Activated T-cell treated with anti-CD3 and anti-CD28 coated beads, Interleukin-2, amount 50 U/mL, for 48 hours (primary cell): Measurements from ENCODE around the gene CACNG4.

Source experiments
- DNase-seq, 2 experiments: peaks; one replicate each; pipeline ENCODE4 v3.0.0-alpha.2; 2020

The CACNG4 gene

DNA sequence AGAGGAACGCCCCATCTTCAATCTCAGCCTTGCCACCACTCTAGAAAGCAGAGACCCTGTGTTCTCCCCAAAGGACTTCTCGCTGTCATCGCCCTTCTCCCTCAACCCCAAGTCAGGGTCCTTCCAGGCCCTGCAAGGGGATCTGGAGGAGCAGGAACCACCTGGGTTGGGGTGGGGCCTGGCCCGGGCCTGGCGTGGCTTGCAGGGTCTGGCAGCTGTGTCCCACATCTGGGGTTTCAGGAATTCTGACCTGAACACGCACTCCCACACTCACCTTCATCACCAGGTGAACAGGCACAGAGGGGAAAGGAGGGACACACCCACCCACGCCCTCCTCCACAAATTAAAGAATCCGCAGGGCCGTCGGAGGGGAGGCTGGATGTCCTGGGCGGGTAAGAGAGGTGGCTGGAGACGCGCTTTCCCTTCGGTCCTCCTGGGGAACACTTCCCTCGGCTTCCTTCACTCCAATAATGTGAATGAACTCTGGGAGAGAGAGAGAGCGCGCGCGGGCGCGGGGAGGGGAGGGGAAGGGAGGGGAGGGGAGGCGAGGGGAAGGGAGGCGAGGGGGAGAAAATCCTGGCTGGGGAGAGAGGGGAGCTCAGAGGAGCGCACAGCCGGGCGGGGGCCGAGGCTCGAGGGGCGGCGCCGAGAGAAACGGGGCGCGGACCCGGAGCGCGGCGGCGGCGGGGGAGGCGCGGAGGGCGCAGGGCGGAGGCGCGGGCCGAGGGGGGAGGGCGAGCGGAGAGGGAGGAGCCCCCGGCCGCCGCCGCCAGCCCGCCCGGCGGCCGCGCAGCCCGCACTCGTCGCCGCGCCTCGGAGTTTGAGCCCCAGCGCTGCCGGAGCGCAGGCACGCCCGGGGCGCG lies at the start of gene CACNG4:
Gene CACNG4 (plus strand): TSS at position 799 of the 863 bp plus-strand sequence. CDS start 205 bp downstream, outside the sequence.
- DNase-seq, result no peak

DNA sequence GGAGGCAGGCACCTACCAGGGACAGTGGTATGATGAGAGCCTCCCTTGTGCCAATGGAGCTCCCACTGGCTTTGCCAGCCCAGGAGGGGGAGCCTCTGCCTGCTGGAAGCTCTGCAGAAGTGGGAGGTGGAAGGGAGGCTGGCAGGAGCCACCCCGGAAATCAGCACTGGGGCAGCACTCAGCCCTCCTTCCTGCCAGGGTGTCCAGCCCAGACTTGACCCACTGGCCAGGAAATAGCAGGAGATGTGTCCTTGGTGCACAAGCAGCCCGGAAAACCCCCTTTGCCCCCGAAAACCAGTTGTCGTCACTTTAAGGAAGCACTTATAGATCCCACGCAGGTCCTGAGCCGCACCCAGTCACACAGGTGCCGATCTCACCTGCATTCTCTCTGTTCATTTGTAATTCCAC lies 49.3 kb upstream of the CACNG4 start:
- no peak for DNase-seq

DNA sequence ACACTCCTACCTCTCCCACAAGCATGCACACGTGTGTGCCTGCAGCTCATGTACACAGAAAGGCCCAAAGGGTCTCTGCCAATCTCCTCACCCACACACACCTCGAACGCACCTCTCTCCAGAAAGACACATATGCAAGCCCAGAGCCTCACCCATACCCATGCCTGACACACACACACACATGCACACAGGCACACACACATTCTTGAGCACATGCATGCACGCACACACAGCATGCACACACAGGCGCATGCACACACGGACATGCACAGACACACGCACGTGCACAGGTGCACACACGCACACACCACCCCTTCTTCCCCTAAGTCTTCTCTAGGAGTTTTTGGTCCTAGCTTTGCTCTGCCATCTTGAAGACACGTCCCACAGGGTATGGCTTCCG lies 48.7 kb upstream of the CACNG4 start:
- no peak for DNase-seq

DNA sequence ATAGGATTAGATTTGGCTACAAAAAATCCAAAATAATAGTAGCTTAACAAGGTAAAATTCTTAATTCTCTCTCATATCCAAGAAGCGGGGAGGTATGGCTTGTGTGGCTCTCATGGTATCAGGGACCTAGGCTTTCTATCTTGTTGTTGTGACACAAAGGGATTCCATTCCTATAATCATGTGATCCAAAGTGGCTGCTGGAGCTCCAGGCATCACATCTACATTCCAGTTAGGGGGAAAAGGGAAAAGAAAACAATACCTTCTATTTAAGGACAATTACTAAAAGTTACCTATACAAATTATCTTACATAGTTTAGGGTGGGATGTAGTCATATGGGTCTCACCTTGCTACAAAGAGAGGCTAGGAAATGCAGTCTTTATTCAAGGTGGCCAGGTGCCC lies 47.6 kb upstream of the CACNG4 start:
- DNase-seq, result no peak

DNA sequence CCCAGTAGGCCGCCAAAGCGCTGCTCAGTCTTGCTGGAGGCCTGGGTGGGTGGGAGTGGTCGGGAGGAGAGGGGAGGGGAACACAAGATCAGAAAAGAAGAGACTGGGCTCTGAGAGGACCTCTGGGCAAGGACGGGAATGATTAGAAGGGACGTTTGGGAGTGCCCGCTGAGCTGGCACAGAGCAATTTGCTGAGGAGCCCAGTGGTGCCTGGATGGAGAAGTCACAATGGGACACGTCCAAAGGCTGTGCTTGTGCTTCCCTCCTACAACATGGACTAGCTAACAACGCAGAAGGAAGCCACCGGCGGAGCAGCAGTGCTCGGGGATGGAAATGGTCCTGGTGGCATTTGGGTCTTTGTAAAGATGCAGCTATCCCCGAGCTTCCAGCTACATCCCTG lies 45.6 kb upstream of the CACNG4 start:
- no peak for DNase-seq

DNA sequence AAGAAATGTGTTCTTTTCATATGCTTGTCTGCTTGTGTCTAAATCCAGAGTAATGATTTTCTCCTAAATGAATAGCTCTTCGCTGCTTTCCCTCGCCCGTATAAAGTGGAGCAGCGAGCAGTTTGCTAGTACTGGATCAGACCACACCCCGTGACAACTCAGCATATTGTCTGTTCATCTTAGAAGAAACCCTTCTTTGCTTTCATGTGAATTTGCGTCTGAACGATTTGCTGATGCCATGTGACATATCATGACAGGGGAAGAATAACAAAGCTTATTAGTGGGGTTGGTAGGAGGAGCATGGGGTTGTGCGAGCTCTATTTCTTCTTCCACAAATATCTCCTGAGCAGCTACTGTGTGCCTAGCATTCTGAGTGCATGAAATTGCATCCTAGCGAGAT lies 44.1 kb upstream of the CACNG4 start:
- DNase-seq, result no peak

DNA sequence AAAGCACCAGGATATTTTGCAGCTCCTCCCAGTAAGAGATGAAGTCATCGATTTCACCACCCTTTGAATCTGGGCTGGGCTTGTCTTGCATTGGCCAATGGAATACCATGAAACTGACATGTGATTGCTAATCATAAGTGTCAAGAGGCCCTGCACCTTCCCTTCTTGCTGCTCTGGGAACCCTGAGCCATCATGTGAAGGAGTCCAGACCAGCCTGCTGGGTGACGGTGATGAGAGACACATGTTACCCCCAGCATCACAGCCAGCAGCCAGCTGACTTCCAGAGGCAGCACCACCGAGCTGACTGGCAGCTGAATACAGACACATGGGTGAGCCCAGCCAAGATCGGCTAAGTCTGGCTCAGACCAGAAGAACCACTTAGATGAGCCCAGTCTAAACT lies 43.6 kb upstream of the CACNG4 start:
- DNase-seq, result no peak

DNA sequence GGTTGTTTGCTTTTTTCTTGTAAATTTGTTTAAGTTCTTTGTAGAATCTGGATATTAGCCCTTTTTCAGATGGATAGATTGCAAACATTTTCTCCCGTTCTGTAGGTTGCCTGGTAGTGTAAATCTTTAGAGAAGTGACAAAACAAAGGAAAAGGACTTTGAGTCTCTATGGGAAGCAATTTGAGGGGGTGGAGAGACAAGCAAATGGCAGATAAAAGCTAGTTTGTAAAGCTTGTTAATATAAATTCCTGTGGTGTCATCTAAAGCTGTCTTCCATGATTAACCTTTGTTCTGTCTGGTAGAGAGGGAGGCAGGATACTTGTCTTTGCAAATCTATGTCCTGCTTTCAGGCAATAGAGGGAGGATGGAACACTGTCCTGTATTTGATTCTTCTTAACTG lies 40.6 kb upstream of the CACNG4 start:
- no peak for DNase-seq

DNA sequence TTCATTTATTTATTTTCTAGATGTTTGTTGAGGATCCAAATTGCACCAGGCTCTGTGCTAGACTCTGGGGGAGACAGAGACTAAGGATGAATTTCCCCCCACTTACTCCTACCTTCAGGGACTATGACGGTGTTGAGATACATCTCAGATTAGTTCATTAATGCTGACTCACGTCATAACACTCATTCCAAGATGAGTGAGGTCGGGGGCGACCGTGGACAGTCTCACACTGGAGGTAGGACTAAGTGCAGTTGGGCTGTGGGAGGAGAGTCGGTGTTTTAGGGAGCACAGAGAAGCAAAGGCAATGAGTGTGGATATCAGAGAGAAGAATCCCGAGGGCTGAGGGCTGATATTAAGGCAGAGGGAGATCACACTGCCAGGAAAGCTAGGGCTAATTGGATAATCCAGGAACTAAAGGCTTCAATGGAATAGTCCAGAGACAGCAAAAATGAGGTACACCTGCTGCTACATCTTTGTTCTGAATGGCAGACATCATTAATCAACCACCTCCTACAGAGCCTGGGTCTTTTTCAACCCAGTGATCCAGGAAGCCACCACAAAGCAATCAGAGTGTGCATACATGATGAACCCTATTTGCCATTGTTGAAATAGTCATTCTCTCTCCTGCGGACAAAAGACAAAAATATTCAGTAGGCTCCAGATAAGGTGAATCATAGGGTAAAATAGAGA lies 38.6 kb upstream of the CACNG4 start:
- DNase-seq, result no peak

DNA sequence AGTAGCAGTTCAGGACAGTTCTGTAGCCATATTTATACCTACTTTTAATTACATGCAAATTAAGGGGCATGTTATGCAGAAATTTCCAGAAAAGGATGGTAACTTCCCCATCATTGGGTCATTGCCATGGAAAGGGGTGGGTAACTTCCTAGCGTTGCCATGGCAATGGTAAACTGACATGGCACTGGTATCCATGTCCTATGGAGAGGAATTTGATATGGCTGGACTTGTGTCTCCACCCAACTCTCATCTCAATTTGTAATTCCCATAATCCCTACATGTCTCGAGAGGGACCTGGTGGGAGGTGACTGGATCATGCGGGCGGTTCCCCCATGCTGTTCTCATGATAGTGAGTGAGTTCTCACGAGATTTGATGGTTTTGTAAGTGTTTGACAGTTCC lies 35.6 kb upstream of the CACNG4 start:
- no peak for DNase-seq

DNA sequence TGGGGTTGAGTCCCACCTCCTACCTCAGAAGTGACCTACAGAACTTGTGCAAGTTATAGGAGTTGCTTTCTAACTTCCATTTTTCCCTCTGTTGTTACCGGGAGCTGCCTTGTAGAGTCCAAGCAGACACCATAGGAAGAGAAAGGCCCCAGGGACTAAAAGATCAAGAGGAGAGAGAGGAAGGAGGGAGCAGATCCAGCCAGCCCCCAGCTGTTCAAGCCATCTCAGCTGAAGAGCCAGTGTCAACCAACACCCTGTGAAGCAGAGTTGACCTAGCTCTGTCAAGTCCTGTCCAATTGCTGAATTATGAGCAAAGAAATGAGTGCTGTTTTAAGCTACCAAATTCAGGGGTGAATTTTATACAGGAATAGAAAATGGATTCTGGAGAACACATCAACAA lies 34.9 kb upstream of the CACNG4 start:
- DNase-seq, result no peak

DNA sequence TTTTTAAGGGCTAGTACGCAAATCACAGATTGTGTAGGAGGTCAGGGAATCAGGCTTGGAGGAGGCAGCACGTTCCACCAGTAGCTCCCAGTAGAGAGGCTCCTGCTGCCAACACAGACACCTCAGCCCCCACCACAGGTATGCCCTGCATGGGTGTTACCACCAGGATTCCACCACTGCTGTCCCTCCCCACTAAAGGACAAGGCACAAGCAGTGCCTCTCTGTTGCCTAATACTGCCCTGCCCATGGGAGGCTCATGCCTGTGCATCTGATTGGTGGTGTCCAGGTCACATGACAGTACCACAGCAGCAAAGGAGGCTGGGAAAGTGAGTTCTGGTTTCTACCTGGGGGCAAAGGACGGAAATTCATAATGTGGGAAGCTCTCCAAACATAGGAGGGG lies 33.6 kb upstream of the CACNG4 start:
- no peak for DNase-seq

DNA sequence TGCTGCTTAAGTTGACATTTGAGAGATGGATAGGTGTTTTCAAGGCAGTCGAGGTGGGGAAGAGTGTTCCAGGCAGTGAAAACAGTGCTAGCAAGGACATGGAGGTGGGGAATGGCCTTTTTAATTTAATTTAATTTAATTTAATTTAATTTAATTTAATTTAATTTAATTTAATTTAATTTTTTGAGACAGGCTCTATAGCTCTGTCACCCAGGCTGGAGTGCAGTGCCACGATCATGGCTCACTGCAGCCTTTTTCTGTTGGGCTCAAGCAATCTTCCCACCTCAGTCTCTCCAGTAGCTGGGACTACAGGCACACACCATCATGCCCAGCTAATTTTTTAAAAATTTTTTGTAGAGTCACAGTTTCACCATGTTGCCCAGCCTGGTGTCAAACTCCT lies 32.2 kb upstream of the CACNG4 start:
- DNase-seq, result no peak

DNA sequence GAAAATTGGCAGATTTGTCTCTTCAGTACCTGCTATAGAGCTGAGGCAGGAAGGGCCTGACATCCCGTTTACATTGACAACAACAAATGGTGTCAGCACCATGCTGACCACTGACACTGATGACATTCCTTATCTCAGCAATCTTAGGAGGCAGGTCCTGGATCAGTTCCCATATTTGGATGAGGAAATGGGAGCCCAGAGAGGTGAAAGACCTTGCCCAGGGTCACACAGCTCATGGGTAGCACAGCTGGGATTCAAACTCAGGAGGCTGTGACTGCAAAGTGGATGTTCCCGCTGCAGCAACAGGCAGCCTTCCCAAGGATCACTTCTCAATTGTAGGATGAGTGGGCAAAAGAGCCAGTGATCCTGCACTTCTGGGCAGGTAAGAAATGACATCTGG lies 30.5 kb upstream of the CACNG4 start:
- no peak for DNase-seq

DNA sequence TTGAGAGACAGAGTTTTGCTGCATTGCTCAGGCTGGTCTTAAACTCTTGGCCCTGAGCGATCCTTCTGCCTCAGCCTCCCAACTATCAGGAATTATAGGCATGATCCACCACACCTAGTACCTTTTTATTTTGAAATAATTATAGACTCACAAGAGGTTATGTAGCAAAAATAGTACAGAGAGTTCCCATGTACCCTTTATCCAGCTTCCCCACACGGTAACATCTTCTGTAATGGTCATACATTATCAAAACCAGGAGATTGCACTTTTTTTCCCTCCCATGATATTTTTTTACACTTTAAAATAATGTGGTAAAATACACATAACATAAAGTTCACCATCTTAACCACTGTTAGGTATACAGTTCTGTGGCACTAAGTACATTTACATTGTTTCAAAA lies 28.8 kb upstream of the CACNG4 start:
- no peak for DNase-seq

DNA sequence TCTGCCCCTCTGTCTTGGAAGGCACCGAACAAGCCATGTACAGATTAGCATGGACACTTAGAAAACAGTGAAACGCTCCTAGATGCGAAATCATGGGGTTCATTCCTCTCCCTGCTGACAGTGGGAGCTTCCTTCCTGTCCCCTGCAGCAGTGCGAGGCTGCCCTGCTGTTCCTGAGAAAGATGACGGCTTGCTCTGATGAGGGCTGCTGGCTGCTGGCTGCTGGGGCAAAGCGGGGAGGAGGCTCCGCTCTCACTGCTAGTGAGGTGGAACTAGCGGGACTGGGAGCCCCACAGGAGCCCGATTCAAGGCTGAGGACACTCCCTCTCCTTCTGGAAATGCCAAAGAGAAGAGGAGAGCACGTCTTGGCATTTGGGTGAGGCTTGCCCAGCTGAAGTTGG lies 25.9 kb upstream of the CACNG4 start:
- no peak for DNase-seq

DNA sequence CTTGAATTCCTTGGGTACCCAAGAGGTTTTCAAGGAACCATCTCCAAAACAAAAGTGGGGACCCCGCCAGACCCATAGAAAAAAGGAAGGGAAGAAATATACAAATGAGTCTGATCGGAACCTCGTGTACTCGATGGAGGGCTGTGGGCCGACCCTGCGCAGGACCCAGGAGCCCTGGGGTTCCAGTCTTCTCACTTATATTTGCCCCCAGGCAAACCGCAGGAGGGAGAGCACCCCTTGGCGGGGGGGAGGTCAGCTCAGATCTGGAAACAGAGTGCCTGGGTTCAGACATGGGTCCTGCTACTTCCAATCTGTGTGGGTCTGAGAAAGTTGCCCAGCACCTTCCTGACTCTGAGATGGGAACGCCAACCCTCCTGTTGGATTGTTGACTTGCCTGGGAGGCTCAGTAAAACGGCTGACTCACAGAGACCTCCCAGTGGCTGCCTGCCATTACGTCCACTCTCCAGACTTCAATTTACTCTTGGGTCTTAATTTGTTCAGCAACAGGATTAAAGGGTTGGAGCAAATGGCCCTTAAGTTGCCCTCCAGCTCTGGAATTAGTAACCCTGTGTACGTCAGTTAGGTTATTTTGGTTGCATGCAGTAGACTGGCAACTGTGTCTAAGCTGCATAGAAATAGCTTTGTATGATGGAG lies 24.9 kb upstream of the CACNG4 start:
- no peak for DNase-seq

DNA sequence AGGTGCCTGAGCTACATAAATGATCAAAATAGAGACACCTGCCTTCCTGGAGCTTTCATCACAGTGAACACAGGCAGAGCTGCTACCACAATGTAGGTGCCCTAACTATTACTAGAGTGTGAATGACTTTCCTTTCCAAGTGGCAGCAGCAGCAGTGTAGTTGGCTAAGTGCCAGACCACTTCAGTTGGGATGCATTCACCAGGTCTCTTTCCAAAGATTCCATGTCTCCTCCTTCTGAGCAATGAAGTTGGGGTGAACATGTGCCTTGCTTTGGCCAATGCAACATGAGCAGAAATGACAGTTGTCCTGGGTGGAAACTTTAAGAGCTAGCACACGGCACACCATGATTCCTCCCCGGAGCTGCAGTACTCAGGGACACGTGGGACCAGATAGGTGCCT lies 23.3 kb upstream of the CACNG4 start:
- DNase-seq, result no peak

DNA sequence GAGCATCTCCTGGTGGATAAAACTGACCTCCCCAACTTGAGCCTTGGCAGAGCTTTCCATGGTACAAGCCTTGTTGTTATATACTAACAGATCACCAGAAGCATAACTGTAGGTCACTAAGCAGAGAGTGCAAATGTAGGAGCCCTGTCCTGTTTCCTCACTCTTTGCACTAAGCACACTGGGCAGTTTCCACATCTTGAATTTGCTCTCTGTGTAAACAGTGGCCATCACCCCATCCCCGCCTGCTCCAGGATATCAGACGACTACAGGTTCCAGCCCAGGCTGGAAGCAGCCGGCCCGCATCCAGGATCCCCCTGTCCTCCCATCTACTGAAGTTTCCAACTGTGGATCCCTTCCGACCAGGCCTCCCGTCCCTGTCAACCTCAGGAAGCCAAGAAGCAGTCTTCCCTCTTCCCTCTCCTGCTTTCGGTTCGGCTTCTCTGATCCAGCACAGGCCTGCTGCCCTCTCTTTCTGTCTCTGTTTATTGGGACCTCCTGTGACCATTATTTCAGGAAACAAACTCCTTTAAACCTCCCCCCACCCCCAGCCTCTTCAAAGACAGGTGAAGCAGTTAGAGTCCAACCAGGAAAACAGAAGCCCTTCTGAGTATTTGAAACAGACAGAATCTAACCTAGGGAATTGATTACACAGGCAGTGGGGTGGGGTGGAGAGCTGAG lies 22.6 kb upstream of the CACNG4 start:
- DNase-seq, result no peak

DNA sequence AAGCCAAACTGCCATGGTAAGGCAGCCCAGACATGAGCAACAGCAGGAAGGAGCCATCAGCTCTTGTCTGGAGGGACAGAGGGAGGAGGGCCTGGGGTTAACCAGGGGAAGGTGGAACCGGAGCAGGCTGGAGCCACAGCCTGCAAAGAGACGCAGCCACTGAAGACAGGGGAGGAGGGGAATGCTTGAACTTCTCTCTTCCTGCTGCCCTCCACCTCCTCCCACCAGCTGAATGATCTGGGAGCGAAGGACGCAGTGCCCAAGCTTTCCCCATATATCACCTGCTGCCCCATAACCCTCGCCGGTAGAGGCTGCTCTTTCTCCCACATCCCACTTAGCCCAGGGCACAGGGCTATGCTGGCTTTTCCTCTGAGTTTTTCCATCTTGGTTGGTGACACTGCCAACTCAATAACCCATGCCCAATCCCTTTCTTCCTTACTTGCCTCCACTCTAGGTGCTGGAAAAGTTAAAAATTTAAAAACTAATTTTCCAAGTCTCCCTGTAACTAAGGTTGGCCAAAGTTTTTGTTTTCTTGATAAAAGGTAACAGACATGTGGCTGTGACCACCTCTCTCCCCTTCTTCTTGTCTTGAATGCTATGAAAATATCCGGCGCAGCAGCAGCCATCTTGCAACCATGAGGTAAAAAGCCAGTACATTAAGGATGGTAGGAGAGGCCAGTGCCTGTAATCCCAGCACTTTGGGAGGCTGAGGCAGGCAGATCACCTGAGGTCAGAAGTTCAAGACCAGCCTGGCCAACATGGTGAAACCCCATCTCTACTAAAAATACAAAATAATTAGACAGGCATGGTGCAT lies 21.8 kb upstream of the CACNG4 start:
- DNase-seq, result no peak

DNA sequence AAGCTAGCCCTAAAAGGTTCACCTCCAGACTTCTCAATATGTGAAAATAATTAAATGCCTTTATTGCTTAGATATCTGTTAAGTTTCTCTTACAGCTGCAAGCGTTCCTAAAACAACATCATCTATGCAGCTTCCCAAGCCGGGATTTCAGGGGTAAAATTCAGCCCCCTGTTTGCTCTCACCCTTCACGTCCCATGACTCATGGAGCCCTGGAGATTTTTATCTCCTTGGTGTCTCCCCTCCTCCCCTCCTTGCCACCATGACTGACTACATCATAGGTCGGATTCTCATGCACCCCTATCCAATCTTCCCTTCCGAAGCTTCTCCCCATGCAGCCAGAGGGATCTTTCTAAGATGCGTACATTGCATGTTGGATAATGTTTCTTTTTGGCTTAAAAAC lies 21.0 kb upstream of the CACNG4 start:
- no peak for DNase-seq

DNA sequence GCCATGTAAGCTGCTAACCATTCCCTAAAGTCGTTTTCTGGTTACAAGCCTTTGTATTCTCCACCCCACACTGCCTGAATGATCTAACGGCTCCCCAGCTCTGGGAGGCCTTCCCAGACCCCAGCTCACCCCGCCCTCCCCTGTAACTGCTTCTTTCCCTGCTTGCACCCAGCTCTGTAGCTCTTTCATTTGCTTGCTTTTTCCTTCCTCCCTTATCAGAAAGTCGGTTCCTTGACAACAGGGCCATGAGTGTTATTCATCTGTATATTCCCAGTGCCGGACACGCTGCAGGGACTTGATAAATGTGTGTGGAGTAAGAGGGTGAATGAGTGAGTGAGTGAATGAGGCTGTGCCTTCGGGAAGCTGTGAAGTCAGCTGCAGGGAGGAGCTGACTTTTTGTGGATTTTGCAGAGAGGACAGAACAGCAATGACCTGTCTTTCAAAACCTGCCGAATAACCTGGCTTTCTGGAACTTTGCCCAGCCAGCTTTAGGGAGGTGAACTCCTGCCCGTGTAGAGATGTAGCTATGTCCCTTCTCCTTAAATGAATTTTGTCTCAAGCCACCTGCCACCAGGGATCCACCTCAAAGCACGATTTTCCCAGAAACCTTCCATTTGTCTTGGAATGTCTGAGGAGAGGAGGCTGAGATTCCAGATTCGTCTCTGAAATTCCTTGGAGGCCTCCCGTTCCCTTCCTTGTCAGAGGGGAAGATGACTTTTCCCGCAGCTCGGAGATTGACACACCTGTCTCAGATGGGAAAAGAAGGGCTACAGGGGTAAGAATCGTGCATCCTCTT lies 20.0 kb upstream of the CACNG4 start:
- DNase-seq, result no peak
